Measurements from ENCODE around the gene COQ5. TPM values are rescaled to one million over a fixed set of nuclear protein-coding genes. Genes with fewer than 3 reads are reported as not detected.
A peak's percentile ranks its signal among the peaks of the same experiment; 100 is the strongest.

The COQ5 gene
- polyA plus RNA-seq, 3 donors = 9.3 to 38.9 (median 30.6) TPM

GRCh38 chr12:120534703-120535655, 6.0 kb upstream of the COQ5 start:
- no peaks in the 10 kb centered on the region for H3K9me3 ChIP-seq (replicated peaks in 1 of 2; ENCODE audit: control insufficient read depth in 1 of 2, insufficient read depth in 1 of 2, low read length in 2 of 2)
- Mint-ChIP-seq H3K27ac (peak overlapping the region; percentile 79 to 95 (median 93)), H3K36me3 (peaks cover 6 to 22% of the 10 kb centered on the region in 2 donors), H3K9me3 (no peaks in the 10 kb centered on the region), H3K4me1 (peaks cover 52% of the 10 kb centered on the region), H3K4me3 (peak overlapping the region; percentile 90 to 93), H3K27me3 (ENCODE audit: low read depth in 3 of 3) (no peaks in the 10 kb centered on the region)
- H3K4me3 ChIP-seq (replicated peaks in 1 of 3; ENCODE audit: low read depth in 2 of 3, low read length in 3 of 3) = peak overlapping the region; percentile 88 to 98 (median 89)
- H4K20me1 ChIP-seq (ENCODE audit: insufficient read depth, low read length) = peaks cover 53% of the 10 kb centered on the region
- peak overlapping the region; percentile 77 for H2AFZ ChIP-seq (ENCODE audit: insufficient read depth, low read depth, low read length, poor library complexity, severe bottlenecking)
- peak; percentile 48 to 78 (median 61) for DNase-seq
- H3K36me3 ChIP-seq (replicated peaks in 1 of 2; ENCODE audit: control insufficient read depth in 1 of 2, insufficient read depth in 2 of 2, low read length in 2 of 2) = no peaks in the 10 kb centered on the region
- peaks cover 60% of the 10 kb centered on the region for H3K79me2 ChIP-seq (ENCODE audit: insufficient read depth, low read length)
- H3K27ac ChIP-seq (ENCODE audit: low read depth in 1 of 2, low read length in 2 of 2) = peak overlapping the region; percentile 70 to 89
- H3K4me2 ChIP-seq (replicated peaks; ENCODE audit: extremely low read depth, low read length, poor library complexity, severe bottlenecking) = peak overlapping the region; percentile 98
- intact Hi-C loops (cut with micrococcal nuclease) = loop anchor here (5.0 kb wide), 2 partner anchors 38 to 42 kb away; partner anchors contain the start of gene DYNLL1 (in 2 of the 2)
- under 1% methylated on average over 43 of the region's 52 CpGs for WGBS (ENCODE audit: insufficient coverage)
- H3K27me3 ChIP-seq (ENCODE audit: control insufficient read depth in 2 of 2, insufficient read depth in 2 of 2, low read length in 2 of 2) = no peaks in the 10 kb centered on the region
- peak overlapping the region; percentile 97 for H3K9ac ChIP-seq (ENCODE audit: insufficient read depth, low read length, poor library complexity, severe bottlenecking)
- H3K4me1 ChIP-seq (ENCODE audit: control insufficient read depth in 1 of 2, insufficient read depth in 2 of 2, low read length in 2 of 2) = peaks cover 54 to 59% of the 10 kb centered on the region in 2 donors
- TF ChIP-seq CTCF (IDR thresholded peaks at IDR 0.05) = no peak

- Histone ChIP-seq H2AFZ (ENCODE audit: insufficient read depth, low read depth, low read length, poor library complexity, severe bottlenecking) (peak within 1 kb of the TSS; percentile 77), H3K9ac (ENCODE audit: insufficient read depth, low read length, poor library complexity, severe bottlenecking) (peak within 1 kb of the TSS; percentile 97), H3K4me2 (replicated peaks; ENCODE audit: extremely low read depth, low read length, poor library complexity, severe bottlenecking) (peak within 1 kb of the TSS; percentile 98), H3K4me1 (ENCODE audit: control insufficient read depth in 1 of 2, insufficient read depth in 2 of 2, low read length in 2 of 2) (peaks cover 51 to 58% of the 10 kb centered on the region in 2 donors), H3K4me3 (replicated peaks in 1 of 3; ENCODE audit: low read depth in 2 of 3, low read length in 3 of 3) (peak within 1 kb of the TSS; percentile 88 to 98 (median 89)), H3K27me3 (ENCODE audit: control insufficient read depth in 2 of 2, insufficient read depth in 2 of 2, low read length in 2 of 2) (no peaks in the 10 kb centered on the region), H3K79me2 (ENCODE audit: insufficient read depth, low read length) (peaks cover 52% of the 10 kb centered on the region), H3K36me3 (replicated peaks in 1 of 2; ENCODE audit: control insufficient read depth in 1 of 2, insufficient read depth in 2 of 2, low read length in 2 of 2) (no peaks in the 10 kb centered on the region), H3K27ac (ENCODE audit: low read depth in 1 of 2, low read length in 2 of 2) (peak within 1 kb of the TSS; percentile 70 to 89), H4K20me1 (ENCODE audit: insufficient read depth, low read length) (peaks cover 46% of the 10 kb centered on the region), H3K9me3 (replicated peaks in 1 of 2; ENCODE audit: control insufficient read depth in 1 of 2, insufficient read depth in 1 of 2, low read length in 2 of 2) (no peaks in the 10 kb centered on the region)
- H3K27me3 Mint-ChIP-seq (ENCODE audit: low read depth in 3 of 3) = no peaks in the 10 kb centered on the region
- TF ChIP-seq CTCF (IDR thresholded peaks at IDR 0.05) = no peak
- peaks cover 51% of the 10 kb centered on the region for H3K4me1 Mint-ChIP-seq
- peaks cover 6 to 17% of the 10 kb centered on the region in 2 donors for H3K36me3 Mint-ChIP-seq
- WGBS (ENCODE audit: insufficient coverage) = 0% methylated on average over 43 of the region's 43 CpGs
- no peaks in the 10 kb centered on the region for H3K9me3 Mint-ChIP-seq
- DNase-seq = peak; percentile 83 to 86 (median 83)
- intact Hi-C loops (cut with micrococcal nuclease) = loop anchor here in 1 of 2 donors (5.0 kb wide), 1 partner anchor 37 kb away; the partner anchor contains the start of gene DYNLL1
- H3K4me3 Mint-ChIP-seq = peak within 1 kb of the TSS; percentile 90 to 93
- peak within 1 kb of the TSS; percentile 79 to 95 (median 93) for H3K27ac Mint-ChIP-seq
Measured at GRCh38 chr12:120534203-120534702, 5.3 kb upstream of the COQ5 start, which contains the start of gene RNF10. TSS of gene RNF10 (plus strand) at chr12:120534356. CDS start at chr12:120534812, 456 bp downstream.
